GM18507 (cell line): Measurements from ENCODE around the gene CREM.

Experiments used
- DNase-seq: peaks from one replicate; pipeline ENCODE4 v3.0.0; 2011; ENCODE audit warnings: low read depth; ENCODE audit not compliant: insufficient read length; ENCODE audit errors: extremely low spot score
- FAIRE-seq: peaks from 2 replicates; lab custom pipeline; 2011; peaks lifted over from hg19 to GRCh38; lab: Jason Lieb, UNC

CREM gene

DNA sequence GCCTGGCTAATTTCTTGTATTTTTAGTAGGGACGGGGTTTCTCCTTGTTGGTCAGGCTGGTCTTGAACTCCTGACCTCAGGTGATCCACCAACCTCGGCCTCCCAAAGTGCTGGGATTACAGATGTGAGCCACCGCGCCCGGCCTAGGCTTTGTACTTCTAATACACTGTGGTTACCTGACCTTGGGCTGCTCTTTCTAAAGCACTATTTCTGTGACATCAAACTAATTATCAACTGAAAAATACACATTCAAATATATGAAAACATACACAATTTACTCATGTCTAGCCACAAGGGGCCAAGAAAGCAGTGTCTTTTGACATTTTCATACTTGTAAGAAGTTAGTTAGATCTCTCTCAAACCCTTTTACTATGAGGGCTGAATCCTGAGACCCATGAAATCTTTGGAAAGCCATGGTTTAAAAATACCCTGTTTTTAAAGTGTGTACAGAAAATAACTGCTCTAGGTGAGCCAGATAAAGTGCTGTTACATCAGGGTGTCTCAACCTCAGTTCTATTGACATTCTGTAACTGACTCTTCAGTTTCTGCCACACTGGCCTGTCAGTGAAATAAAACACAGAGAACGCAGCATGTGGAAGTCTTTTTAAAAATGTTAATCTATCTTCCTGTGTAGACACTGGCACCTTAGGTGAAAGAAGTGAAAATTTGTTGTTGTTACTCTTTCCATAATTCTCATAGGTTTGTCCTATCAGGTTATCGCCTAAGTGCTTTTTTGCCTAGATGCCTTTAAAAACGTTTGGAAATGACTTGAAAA lies 58.8 kb downstream of the CREM start:
- no peak for DNase-seq

DNA sequence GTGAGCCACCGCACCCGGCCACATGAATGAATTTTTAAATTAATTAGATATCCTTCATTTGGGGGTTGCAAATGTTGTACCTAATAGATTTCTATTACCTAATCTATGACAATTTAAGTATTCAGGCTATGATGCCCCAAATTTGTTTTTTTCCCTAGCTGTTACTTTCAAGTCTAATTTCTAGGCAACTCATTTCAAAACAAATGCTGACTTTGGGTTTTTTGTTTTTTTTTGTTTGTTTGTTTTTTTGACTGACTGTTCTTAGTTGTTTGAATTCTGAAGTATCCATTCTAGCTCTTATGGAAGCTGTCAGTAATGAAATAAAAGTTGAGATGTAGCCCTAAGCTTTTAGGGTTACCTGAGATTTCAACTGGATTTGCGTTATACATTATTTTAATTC lies 62.3 kb downstream of the CREM start:
- FAIRE-seq = no peak
- DNase-seq = no peak

More for the DNA sequence above, 58.8 kb downstream of the CREM start:
- no peak for FAIRE-seq

GRCh38 chr10:35191523-35191922 lies 64.9 kb downstream of the CREM start:
- no peak for FAIRE-seq
- DNase-seq = no peak

- no peak for FAIRE-seq
- no peak for DNase-seq
Measured at GRCh38 chr10:35192645-35193249, 66.1 kb downstream of the CREM start.

- DNase-seq (no peak), FAIRE-seq (no peak)
Measured at GRCh38 chr10:35194471-35194870, 67.8 kb downstream of the CREM start.

DNA sequence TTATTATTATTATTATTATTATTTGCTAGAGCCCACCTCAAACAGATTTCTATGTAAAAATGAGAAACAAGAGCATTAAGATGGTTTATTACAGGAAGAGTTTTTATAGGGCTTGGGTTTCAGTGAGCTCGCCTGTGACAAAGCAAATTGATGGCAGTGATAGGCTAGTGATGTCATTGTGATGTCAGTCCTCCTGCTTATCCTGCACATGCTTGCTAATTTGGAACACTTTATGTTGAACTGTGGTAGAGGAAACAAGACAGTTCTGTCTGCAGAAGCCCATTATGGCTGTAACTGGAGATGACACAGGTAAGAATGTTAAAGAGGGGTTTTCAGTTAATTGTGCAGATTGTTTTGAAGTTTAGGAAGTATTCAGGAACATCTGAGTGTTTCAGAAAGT lies 68.3 kb downstream of the CREM start:
- no peak for FAIRE-seq
- no peak for DNase-seq

DNA sequence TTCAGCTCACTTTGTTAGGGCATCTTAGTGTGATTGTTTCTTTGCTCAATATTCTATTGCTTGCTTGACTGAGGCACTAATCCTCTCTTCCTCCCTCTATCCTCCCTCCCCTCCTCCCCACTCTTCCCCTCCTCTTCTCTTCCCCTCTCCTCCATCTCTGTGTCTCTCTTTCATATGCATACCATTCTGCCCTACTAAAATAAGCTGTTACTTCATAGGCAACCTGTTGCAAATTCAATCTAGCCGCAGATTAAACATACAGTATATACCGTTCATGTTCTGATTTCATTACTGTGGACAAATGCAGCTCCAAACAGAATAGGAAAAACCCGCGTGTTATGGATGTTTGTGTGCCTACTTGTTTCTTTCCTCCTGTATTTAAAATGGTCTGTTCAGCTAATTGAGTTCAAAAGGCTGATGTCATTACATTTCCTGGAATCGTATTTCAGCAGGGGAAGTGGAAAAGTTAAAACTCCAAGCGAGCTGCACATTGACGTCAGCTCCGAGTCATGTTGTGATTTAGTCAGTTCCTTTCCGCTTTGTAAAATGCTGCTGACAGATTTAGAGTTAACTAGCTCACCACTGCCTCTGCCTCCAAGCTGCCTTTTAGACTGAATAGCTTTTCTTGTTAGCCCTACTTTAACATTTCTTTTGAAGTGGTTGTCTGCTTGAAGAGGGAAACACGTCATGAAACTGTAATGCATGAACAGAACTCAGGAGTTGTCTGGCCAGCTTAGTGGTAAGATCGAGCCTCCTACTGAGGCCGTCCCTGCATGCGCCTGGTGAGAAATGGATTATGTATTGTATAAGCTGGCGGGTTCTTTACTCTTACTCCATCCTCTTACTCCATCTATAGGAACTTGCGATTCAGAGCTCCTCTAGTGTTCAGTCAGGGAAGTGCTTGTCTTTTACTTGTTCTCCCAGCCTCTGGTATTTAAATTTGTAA lies 69.0 kb downstream of the CREM start:
- peak; percentile 91 for FAIRE-seq

DNA sequence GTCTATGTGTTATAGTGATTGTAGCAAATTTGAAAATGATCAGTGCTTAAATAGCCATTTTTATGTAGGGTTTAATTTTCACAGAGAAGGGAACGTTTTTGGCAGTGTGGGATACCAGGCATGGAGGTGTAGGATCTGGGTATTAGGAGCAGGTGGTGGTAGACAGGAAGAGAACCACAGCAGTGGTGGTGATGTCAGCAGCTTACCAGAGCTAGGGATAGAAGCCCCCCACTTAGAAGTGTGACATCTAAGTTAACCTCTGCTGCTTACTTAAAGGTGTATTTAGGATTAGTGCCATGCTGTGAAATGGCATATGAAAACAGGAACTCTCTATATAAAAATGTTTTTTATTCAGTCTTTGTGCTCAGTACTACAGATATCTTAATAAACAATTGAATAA lies 73.8 kb downstream of the CREM start:
- FAIRE-seq (no peak), DNase-seq (no peak)

More for the DNA sequence above, 69.0 kb downstream of the CREM start:
- peak; percentile 48 for DNase-seq

- no peak for DNase-seq
- FAIRE-seq = no peak
Measured at GRCh38 chr10:35201234-35201633, 74.6 kb downstream of the CREM start.

DNA sequence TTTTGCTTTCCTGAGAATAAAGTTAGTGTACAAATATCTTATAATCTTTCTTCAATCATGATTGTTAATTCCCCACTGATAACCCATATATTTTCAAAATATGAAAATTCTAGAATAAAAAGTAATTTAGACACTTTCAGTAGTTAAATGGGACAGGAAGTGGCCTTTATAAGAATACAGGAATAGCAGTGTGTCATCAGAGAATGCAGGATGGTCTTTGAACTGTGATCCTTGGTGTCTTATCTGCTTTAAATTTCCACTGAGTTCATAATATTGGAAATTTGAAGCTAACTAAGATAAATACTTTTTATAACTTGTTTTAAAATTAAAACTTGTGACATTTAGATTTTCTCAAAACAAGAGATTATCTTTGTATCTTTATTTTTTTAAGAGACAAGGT lies 75.4 kb downstream of the CREM start:
- DNase-seq (no peak), FAIRE-seq (no peak)

DNA sequence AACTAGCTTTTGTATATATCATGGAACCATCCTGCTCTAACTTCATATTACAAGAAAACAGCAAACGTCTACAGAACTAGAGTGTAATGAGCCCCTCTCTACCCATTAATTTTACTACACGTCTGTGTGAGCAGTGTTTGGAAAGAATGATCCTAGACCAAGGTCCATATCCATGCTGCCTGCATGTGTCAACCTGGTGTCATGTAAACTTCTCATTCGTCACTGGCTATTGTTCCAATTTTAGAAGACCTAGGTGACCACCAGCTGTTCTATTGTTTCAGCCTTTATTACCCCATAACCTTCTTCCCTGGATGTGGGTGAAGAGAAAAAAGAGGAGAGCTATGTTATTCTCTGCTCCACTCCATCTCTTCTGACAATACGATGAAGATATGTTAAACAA lies 77.1 kb downstream of the CREM start:
- FAIRE-seq (no peak), DNase-seq (no peak)

DNA sequence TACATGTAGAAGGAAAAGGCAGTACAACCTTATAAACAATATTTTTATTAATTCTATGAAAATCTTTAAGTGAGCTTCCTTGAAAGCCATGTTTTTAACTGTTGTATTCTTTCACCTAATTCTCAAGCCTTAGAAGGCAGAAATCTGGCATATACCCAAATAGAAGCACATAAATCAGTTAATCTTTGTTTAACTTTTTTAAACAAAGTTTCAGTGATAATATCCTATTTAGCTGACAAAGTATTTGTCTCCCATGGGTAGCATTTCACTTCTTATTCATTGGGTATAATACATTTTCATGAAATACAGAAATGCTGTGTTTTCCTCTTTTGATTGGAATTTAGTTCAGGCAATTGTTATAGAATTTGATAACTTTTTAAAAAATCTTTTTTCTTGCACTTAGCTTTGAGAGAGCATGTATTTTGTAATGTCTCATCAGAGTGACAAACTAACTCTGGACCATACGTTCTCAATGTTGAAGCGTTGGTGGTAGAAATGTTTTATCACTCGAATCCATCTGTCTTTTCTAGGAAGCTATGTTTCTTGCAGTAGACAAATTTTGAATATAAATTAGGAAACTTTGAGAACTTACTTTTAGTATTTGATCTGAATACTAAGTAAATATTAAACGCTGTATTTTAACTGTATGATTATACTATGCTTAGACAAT lies 78.1 kb downstream of the CREM start:
- DNase-seq (no peak), FAIRE-seq (no peak)

- no peak for DNase-seq
- no peak for FAIRE-seq
Measured at GRCh38 chr10:35206274-35206673, 79.6 kb downstream of the CREM start.

GRCh38 chr10:35208536-35208935 lies 81.9 kb downstream of the CREM start:
- DNase-seq = no peak
- FAIRE-seq = peak; percentile 86

- FAIRE-seq (peak; percentile 71), DNase-seq (no peak)
Measured at GRCh38 chr10:35208949-35209613, 82.4 kb downstream of the CREM start.

DNA sequence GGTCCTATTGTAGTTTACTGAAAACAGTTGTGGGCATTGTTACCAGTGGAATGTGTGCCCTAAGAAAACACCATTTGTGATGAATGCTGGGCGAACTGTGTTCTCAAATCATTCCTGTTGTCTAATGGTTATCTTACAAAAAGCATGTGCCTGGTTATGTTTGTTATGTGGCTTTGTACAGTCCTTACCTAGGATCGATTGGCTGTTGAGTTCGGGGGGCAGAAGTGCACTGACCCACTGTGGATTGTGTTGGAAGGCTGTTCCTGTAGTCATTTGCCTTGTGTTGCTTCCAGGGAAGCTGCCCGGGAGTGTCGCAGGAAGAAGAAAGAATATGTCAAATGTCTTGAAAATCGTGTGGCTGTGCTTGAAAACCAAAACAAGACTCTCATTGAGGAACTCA lies 84.3 kb downstream of the CREM start:
- DNase-seq (no peak), FAIRE-seq (peak; percentile 24)

- FAIRE-seq = no peak
- DNase-seq = no peak
Measured at GRCh38 chr10:35211390-35211789, 84.7 kb downstream of the CREM start.

DNA sequence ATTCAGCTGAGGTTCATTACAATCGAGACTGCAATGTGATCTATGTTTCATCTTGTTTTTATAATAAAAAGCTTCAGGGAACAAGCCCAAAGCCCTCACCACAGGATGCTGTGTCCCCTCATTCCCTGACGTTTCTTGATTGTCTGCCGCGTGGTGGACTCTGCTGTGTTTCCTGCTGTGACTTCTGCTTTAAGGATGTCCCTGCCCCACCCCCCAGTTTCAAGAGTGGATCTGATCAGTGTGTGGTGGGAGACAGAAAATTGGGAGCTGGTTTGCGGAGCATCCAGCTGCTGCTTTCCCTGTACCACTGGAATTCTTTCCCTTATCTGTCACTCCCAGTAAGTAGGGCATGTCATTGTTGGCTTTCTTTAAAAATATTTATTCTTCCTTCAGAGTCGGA lies 86.2 kb downstream of the CREM start:
- FAIRE-seq (no peak), DNase-seq (no peak)

DNA sequence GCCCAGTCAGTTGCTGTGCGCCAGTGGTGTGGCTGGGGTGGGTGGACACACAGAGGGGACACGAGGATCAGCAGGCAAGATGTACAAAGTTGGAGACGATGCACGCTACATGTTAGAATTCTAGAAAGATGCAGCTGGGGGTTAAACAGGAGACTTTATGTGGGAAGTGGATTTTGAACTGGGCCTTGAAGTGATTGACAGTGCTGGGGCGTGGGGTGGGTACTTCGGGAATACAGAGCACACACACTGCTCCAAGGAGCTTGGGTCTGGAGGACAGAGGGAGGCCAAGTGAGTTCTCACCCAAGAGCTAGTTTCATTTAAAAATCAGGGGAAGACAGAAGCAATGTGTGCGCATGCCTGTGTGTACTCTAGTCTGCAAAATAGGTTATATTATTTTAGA lies 87.1 kb downstream of the CREM start:
- no peak for DNase-seq
- no peak for FAIRE-seq
